ENCODE results near the gene LTBP1.

GRCh38 chr2:33106115-33106514 is 159.4 kb downstream of the LTBP1 start:
- no peak for TF ChIP-seq CTCF (IDR thresholded peaks at IDR 0.05)
- TF ChIP-seq TP53 (CRISPR knock-in tag; IDR thresholded peaks at IDR 0.05), result no peak
- no peak for TF ChIP-seq CEBPB (IDR thresholded peaks at IDR 0.05)
- TF ChIP-seq POLR2A (IDR thresholded peaks at IDR 0.05; ENCODE audit: low read length), result no peak
- TF ChIP-seq, protein P1, sequence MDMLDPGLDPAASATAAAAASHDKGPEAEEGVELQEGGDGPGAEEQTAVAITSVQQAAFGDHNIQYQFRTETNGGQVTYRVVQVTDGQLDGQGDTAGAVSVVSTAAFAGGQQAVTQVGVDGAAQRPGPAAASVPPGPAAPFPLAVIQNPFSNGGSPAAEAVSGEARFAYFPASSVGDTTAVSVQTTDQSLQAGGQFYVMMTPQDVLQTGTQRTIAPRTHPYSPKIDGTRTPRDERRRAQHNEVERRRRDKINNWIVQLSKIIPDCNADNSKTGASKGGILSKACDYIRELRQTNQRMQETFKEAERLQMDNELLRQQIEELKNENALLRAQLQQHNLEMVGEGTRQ (IDR thresholded peaks at IDR 0.05), result no peak
- no peak for TF ChIP-seq JUN (IDR thresholded peaks at IDR 0.05)
